ENCODE results near the gene PARD3B. TPM values are rescaled to one million over a fixed set of nuclear protein-coding genes. Genes with fewer than 3 reads are reported as not detected.

The PARD3B gene
- total and polyA plus RNA-seq, 2 experiments from 2014 or later, result 3.5 to 4.4 TPM

DNA sequence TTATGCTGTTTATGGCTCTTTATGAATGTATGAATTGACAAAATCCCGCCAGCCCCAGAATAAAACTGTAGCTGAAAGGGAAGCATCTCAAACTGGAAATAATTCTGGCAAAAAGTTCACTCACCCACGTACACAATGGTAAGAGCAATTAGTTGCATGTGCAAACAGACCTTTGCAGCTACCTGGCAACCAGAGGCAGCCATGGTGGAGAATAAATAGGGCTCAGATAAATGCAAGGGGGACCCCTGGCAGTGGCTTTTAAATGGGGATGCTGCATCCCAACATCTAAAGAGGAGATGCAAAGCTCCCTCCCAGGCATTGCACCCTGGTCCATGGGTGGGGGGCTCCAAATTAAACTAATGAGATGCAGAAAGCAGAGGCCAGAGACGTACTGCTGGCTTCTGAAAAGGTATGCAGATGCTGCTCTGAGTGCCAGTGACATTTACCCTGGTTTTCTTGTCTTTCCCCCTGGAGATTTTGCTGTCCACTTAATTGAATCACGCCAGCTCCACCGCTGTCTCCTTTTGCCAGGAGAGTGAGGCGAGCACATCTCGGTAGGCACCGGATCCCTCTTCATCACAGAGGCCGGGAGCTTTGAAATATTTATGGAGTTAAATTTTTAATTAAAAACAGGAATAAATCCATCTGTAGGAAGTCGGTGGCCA, 1010.4 kb downstream of the PARD3B start:
- H3F3A ChIP-seq (replicated peaks; ENCODE audit: low read depth), result no peaks in the 10 kb centered on the region
- Mint-ChIP-seq H3K4me3 (no peak overlapping the region), H3K27ac (no peak overlapping the region), H3K27me3 (ENCODE audit: insufficient read depth, low read depth, poor library complexity) (no peaks in the 10 kb centered on the region), H3K9me3 (no peaks in the 10 kb centered on the region), H3K36me3 (ENCODE audit: low read depth) (peaks cover 3% of the 10 kb centered on the region; the same call in 1 of the 3 replicates), H3K4me1 (peaks cover 22% of the 10 kb centered on the region)
- ATAC-seq (peak; percentile 49), DNase-seq (ENCODE audit: low spot score) (no peak)
- H3K9me2 ChIP-seq (ENCODE audit: insufficient read depth), result peaks cover 18% of the 10 kb centered on the region
- no peak overlapping the region for H3K4me3 ChIP-seq
- peaks cover 13% of the 10 kb centered on the region for H3K4me1 ChIP-seq (ENCODE audit: insufficient read depth)
- TF ChIP-seq EZH2phosphoT487 (IDR thresholded peaks at IDR 0.05; ENCODE audit: unreplicated experiment) (no peak), NANOG (IDR thresholded peaks at IDR 0.05; ENCODE audit: borderline replicate concordance) (no peak), STAT1 (IDR thresholded peaks at IDR 0.05; ENCODE audit: unreplicated experiment) (no peak), JUNB (IDR thresholded peaks at IDR 0.05; ENCODE audit: unreplicated experiment) (no peak), ZNF331 (CRISPR knock-in tag; IDR thresholded peaks at IDR 0.05; ENCODE audit: low read depth) (no peak), EZH2 (IDR thresholded peaks at IDR 0.05; ENCODE audit: low read depth, unreplicated experiment) (no peak), CREB1 (CRISPR knock-in tag; IDR thresholded peaks at IDR 0.05; ENCODE audit: low read depth) (no peak), POLR2AphosphoS5 (IDR thresholded peaks at IDR 0.05; ENCODE audit: low read depth) (no peak), ZNF114 (CRISPR knock-in tag; IDR thresholded peaks at IDR 0.05) (no peak)
- TF ChIP-seq, protein P1, sequence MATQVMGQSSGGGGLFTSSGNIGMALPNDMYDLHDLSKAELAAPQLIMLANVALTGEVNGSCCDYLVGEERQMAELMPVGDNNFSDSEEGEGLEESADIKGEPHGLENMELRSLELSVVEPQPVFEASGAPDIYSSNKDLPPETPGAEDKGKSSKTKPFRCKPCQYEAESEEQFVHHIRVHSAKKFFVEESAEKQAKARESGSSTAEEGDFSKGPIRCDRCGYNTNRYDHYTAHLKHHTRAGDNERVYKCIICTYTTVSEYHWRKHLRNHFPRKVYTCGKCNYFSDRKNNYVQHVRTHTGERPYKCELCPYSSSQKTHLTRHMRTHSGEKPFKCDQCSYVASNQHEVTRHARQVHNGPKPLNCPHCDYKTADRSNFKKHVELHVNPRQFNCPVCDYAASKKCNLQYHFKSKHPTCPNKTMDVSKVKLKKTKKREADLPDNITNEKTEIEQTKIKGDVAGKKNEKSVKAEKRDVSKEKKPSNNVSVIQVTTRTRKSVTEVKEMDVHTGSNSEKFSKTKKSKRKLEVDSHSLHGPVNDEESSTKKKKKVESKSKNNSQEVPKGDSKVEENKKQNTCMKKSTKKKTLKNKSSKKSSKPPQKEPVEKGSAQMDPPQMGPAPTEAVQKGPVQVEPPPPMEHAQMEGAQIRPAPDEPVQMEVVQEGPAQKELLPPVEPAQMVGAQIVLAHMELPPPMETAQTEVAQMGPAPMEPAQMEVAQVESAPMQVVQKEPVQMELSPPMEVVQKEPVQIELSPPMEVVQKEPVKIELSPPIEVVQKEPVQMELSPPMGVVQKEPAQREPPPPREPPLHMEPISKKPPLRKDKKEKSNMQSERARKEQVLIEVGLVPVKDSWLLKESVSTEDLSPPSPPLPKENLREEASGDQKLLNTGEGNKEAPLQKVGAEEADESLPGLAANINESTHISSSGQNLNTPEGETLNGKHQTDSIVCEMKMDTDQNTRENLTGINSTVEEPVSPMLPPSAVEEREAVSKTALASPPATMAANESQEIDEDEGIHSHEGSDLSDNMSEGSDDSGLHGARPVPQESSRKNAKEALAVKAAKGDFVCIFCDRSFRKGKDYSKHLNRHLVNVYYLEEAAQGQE (IDR thresholded peaks at IDR 0.05; ENCODE audit: unreplicated experiment), result no peak
- TF ChIP-seq, protein P2, sequence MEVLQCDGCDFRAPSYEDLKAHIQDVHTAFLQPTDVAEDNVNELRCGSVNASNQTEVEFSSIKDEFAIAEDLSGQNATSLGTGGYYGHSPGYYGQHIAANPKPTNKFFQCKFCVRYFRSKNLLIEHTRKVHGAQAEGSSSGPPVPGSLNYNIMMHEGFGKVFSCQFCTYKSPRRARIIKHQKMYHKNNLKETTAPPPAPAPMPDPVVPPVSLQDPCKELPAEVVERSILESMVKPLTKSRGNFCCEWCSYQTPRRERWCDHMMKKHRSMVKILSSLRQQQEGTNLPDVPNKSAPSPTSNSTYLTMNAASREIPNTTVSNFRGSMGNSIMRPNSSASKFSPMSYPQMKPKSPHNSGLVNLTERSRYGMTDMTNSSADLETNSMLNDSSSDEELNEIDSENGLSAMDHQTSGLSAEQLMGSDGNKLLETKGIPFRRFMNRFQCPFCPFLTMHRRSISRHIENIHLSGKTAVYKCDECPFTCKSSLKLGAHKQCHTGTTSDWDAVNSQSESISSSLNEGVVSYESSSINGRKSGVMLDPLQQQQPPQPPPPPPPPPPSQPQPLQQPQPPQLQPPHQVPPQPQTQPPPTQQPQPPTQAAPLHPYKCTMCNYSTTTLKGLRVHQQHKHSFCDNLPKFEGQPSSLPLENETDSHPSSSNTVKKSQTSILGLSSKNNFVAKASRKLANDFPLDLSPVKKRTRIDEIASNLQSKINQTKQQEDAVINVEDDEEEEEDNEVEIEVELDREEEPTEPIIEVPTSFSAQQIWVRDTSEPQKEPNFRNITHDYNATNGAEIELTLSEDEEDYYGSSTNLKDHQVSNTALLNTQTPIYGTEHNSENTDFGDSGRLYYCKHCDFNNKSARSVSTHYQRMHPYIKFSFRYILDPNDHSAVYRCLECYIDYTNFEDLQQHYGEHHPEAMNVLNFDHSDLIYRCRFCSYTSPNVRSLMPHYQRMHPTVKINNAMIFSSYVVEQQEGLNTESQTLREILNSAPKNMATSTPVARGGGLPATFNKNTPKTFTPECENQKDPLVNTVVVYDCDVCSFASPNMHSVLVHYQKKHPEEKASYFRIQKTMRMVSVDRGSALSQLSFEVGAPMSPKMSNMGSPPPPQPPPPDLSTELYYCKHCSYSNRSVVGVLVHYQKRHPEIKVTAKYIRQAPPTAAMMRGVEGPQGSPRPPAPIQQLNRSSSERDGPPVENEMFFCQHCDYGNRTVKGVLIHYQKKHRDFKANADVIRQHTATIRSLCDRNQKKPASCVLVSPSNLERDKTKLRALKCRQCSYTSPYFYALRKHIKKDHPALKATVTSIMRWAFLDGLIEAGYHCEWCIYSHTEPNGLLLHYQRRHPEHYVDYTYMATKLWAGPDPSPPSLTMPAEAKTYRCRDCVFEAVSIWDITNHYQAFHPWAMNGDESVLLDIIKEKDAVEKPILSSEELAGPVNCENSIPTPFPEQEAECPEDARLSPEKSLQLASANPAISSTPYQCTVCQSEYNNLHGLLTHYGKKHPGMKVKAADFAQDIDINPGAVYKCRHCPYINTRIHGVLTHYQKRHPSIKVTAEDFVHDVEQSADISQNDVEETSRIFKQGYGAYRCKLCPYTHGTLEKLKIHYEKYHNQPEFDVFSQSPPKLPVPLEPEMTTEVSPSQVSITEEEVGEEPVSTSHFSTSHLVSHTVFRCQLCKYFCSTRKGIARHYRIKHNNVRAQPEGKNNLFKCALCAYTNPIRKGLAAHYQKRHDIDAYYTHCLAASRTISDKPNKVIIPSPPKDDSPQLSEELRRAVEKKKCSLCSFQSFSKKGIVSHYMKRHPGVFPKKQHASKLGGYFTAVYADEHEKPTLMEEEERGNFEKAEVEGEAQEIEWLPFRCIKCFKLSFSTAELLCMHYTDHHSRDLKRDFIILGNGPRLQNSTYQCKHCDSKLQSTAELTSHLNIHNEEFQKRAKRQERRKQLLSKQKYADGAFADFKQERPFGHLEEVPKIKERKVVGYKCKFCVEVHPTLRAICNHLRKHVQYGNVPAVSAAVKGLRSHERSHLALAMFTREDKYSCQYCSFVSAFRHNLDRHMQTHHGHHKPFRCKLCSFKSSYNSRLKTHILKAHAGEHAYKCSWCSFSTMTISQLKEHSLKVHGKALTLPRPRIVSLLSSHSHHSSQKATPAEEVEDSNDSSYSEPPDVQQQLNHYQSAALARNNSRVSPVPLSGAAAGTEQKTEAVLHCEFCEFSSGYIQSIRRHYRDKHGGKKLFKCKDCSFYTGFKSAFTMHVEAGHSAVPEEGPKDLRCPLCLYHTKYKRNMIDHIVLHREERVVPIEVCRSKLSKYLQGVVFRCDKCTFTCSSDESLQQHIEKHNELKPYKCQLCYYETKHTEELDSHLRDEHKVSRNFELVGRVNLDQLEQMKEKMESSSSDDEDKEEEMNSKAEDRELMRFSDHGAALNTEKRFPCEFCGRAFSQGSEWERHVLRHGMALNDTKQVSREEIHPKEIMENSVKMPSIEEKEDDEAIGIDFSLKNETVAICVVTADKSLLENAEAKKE (CRISPR knock-in tag; IDR thresholded peaks at IDR 0.05), result no peak
- TF ChIP-seq, protein P3, sequence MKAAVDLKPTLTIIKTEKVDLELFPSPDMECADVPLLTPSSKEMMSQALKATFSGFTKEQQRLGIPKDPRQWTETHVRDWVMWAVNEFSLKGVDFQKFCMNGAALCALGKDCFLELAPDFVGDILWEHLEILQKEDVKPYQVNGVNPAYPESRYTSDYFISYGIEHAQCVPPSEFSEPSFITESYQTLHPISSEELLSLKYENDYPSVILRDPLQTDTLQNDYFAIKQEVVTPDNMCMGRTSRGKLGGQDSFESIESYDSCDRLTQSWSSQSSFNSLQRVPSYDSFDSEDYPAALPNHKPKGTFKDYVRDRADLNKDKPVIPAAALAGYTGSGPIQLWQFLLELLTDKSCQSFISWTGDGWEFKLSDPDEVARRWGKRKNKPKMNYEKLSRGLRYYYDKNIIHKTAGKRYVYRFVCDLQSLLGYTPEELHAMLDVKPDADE (IDR thresholded peaks at IDR 0.05), result no peak
- TF ChIP-seq, protein P4, sequence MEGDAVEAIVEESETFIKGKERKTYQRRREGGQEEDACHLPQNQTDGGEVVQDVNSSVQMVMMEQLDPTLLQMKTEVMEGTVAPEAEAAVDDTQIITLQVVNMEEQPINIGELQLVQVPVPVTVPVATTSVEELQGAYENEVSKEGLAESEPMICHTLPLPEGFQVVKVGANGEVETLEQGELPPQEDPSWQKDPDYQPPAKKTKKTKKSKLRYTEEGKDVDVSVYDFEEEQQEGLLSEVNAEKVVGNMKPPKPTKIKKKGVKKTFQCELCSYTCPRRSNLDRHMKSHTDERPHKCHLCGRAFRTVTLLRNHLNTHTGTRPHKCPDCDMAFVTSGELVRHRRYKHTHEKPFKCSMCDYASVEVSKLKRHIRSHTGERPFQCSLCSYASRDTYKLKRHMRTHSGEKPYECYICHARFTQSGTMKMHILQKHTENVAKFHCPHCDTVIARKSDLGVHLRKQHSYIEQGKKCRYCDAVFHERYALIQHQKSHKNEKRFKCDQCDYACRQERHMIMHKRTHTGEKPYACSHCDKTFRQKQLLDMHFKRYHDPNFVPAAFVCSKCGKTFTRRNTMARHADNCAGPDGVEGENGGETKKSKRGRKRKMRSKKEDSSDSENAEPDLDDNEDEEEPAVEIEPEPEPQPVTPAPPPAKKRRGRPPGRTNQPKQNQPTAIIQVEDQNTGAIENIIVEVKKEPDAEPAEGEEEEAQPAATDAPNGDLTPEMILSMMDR (conservative IDR thresholded peaks at IDR 0.05; ENCODE audit: low read depth in 2 of 2), result no peak
- H3K79me2 ChIP-seq (replicated peaks; ENCODE audit: insufficient read depth), result no peaks in the 10 kb centered on the region
- no peaks in the 10 kb centered on the region for H3K27me3 ChIP-seq (ENCODE audit: insufficient read depth)
- H4K20me1 ChIP-seq (replicated peaks; ENCODE audit: insufficient read depth), result no peaks in the 10 kb centered on the region
- H3K4me2 ChIP-seq, result no peak overlapping the region
- H2AFZ ChIP-seq, result peak overlapping the region; percentile 28; the same call in 1 of the 2 replicates
- no peak overlapping the region for H3K27ac ChIP-seq (ENCODE audit: low read depth)
- H3K36me3 ChIP-seq (ENCODE audit: insufficient read depth), result no peaks in the 10 kb centered on the region
